ENCODE data around the gene CDC42. TPM values are rescaled to one million over a fixed set of nuclear protein-coding genes. Genes with fewer than 3 reads are reported as not detected.

CDC42 gene
- total and polyA plus RNA-seq, 2 of the 13 experiments (the other 11 are each of a cell fraction or from before 2014, with no cell fraction given), result 138 to 237 TPM

- TF ChIP-seq MAX (IDR thresholded peaks at IDR 0.05), result peak; percentile 71
- no peak for TF ChIP-seq ARID3A (IDR thresholded peaks at IDR 0.05; ENCODE audit: low read depth, low read length)
- no peak for TF ChIP-seq ZNF354B (CRISPR knock-in tag; IDR thresholded peaks at IDR 0.05)
- no peak; the same call in 1 of the 2 replicates for TF ChIP-seq ZKSCAN8 (CRISPR knock-in tag; IDR thresholded peaks at IDR 0.05; ENCODE audit: borderline replicate concordance)
- no peak for TF ChIP-seq MIER2 (CRISPR knock-in tag; IDR thresholded peaks at IDR 0.05)
- no peak for TF ChIP-seq PAX8 (CRISPR knock-in tag; IDR thresholded peaks at IDR 0.05; ENCODE audit: borderline replicate concordance)
- peak; percentile 77 for TF ChIP-seq MED1 (CRISPR knock-in tag; IDR thresholded peaks at IDR 0.05)
- no peak for TF ChIP-seq NONO (IDR thresholded peaks at IDR 0.05)
- peak; percentile 92 for TF ChIP-seq NONO (CRISPR knock-in tag; conservative IDR thresholded peaks at IDR 0.05)
- no peak for TF ChIP-seq ZNF800 (CRISPR knock-in tag; IDR thresholded peaks at IDR 0.05)
- no peak for TF ChIP-seq ZKSCAN1 (IDR thresholded peaks at IDR 0.05; ENCODE audit: low read length)
- no peak for TF ChIP-seq MLXIP (CRISPR knock-in tag; IDR thresholded peaks at IDR 0.05; ENCODE audit: borderline replicate concordance)
- TF ChIP-seq SP140L (CRISPR knock-in tag; IDR thresholded peaks at IDR 0.05; ENCODE audit: borderline replicate concordance), result no peak
- no peak for TF ChIP-seq RORA (CRISPR knock-in tag; IDR thresholded peaks at IDR 0.05)
- TF ChIP-seq SALL2 (CRISPR knock-in tag; IDR thresholded peaks at IDR 0.05), result peak; percentile 35; the same call in 1 of the 2 replicates
- peak; percentile 87 for TF ChIP-seq HNRNPK (IDR thresholded peaks at IDR 0.05; ENCODE audit: low read depth, low read length, poor library complexity, severe bottlenecking)
- peak; percentile 33; the same call in 1 of the 2 replicates for TF ChIP-seq NFKB2 (CRISPR knock-in tag; IDR thresholded peaks at IDR 0.05; ENCODE audit: borderline replicate concordance)
- no peak; the same call in 1 of the 2 replicates for TF ChIP-seq DNMT1 (CRISPR knock-in tag; IDR thresholded peaks at IDR 0.05)
- TF ChIP-seq ZNF704 (CRISPR knock-in tag; IDR thresholded peaks at IDR 0.05; ENCODE audit: borderline replicate concordance), result no peak
- no peak for TF ChIP-seq THAP8 (CRISPR knock-in tag; IDR thresholded peaks at IDR 0.05; ENCODE audit: borderline replicate concordance)
Observed at GRCh38 chr1:22052115-22053016, at the start of gene CDC42 (continued).

Measured in HepG2 (cell line).